ENCODE results near the gene GDE1.

- TF ChIP-seq CTCF (IDR thresholded peaks at IDR 0.05) = no peak
- no peak for TF ChIP-seq POLR2A (IDR thresholded peaks at IDR 0.05)
Measured at GRCh38 chr16:19517424-19518089, 4.3 kb downstream of the GDE1 start.
